Activated CD4-positive, alpha-beta T cell treated with anti-CD3 and anti-CD28 coated beads for 1 hour (primary cell): Measurements from ENCODE around the gene CREB3L2.
"Not testable (repeated sequence)": the region's sequence is repeated elsewhere in the genome, so short reads cannot be mapped to it uniquely, and the experiment has no call there.

ENCODE experiments used
- DNase-seq: peaks from one replicate; pipeline ENCODE4 v3.0.0-alpha.2; 2020

Gene CREB3L2

GRCh38 chr7:137987563-137987962, 14.3 kb downstream of the CREB3L2 start:
- DNase-seq, result no peak

GRCh38 chr7:137987018-137987349, 14.9 kb downstream of the CREB3L2 start:
- DNase-seq, result no peak

- DNase-seq, result no peak
These were observed 15.5 kb downstream of the CREB3L2 start for GRCh38 chr7:137986252-137987017.

GRCh38 chr7:137985897-137986251, 16.0 kb downstream of the CREB3L2 start:
- no peak for DNase-seq

GRCh38 chr7:137985253-137985896, 16.5 kb downstream of the CREB3L2 start:
- no peak for DNase-seq

GRCh38 chr7:137984181-137985041, 17.5 kb downstream of the CREB3L2 start:
- no peak for DNase-seq

- DNase-seq, result no peak
These were observed 18.4 kb downstream of the CREB3L2 start for GRCh38 chr7:137983323-137984008.

GRCh38 chr7:137982394-137982793, 19.5 kb downstream of the CREB3L2 start:
- DNase-seq, result not testable (repeated sequence)

GRCh38 chr7:137981668-137982067, 20.2 kb downstream of the CREB3L2 start:
- DNase-seq, result no peak

GRCh38 chr7:137981175-137981574, 20.7 kb downstream of the CREB3L2 start:
- no peak for DNase-seq

- no peak for DNase-seq
These were observed 21.6 kb downstream of the CREB3L2 start for GRCh38 chr7:137980308-137980707.

GRCh38 chr7:137978464-137979237, 23.2 kb downstream of the CREB3L2 start:
- DNase-seq, result no peak

GRCh38 chr7:137977173-137977572, 24.7 kb downstream of the CREB3L2 start:
- DNase-seq, result no peak

- DNase-seq, result no peak
These were observed 25.2 kb downstream of the CREB3L2 start for GRCh38 chr7:137976696-137977095.

GRCh38 chr7:137976232-137976631, 25.7 kb downstream of the CREB3L2 start:
- no peak for DNase-seq

- no peak for DNase-seq
These were observed 26.1 kb downstream of the CREB3L2 start for GRCh38 chr7:137975768-137976167.

- no peak for DNase-seq
These were observed 26.7 kb downstream of the CREB3L2 start for GRCh38 chr7:137975221-137975620.

- no peak for DNase-seq
These were observed 27.1 kb downstream of the CREB3L2 start for GRCh38 chr7:137974766-137975165.

GRCh38 chr7:137970253-137970975, 31.5 kb downstream of the CREB3L2 start:
- DNase-seq, result no peak

- DNase-seq, result no peak
These were observed 32.1 kb downstream of the CREB3L2 start for GRCh38 chr7:137969828-137970227.

- no peak for DNase-seq
These were observed 33.0 kb downstream of the CREB3L2 start for GRCh38 chr7:137968890-137969289.

- DNase-seq, result not testable (repeated sequence)
These were observed 33.5 kb downstream of the CREB3L2 start for GRCh38 chr7:137968339-137968738.
